ENCODE results near the gene SPOPL. TPM values are rescaled to one million over a fixed set of nuclear protein-coding genes. Genes with fewer than 3 reads are reported as not detected.

SPOPL gene
- total and polyA plus RNA-seq, 4 donors = 3.4 to 15.8 (median 9.4) TPM

DNA sequence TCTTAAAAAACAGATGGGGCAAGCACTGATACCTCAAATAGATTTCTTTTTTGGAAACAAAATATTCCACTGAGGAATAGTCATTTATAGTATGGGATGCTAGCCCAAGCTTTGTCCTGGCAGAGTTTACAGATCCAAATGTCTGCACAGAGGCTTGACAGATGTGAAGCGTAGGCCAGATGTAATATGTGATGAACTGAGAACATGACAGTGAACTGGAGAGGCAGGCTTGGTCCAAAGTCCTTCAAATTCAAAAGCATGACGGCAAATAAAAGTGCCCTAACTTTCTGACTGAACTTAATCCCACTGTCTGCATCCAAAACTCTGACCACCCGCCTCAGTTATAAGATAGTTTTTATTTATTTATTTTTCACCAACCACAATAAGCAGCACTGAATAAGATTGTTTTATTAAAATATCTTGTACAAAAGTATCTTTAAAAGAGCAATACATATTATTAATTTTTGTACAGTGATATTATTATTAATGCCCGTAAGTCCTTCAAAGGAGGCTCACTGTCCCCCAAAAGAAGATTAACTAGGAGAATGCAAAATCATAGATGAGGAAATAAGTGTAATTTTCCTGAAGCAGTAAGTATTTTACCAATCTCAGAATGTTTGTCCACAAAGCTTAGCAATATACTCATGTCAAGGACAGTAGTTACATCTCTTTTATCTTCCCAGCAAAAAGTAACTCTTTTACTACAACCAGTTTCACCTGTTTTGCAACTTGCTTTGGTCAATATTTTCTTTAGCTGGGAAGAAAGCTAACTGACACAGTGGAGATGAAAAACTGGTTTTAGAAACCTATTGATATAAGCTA, 10.7 kb upstream of the SPOPL start:
- no peak for TF ChIP-seq EGR1 (IDR thresholded peaks at IDR 0.05; ENCODE audit: low read depth in 2 of 2)
- TF ChIP-seq YY1 (IDR thresholded peaks at IDR 0.05) = no peak
- no peak for TF ChIP-seq TAF1 (conservative IDR thresholded peaks at IDR 0.05)
- TF ChIP-seq RXRA (IDR thresholded peaks at IDR 0.05) = peak in 1 of 2 donors; percentile 46
- TF ChIP-seq HNF4A (conservative IDR thresholded peaks at IDR 0.05) = peak; percentile 55 to 60
- TF ChIP-seq, protein P1, sequence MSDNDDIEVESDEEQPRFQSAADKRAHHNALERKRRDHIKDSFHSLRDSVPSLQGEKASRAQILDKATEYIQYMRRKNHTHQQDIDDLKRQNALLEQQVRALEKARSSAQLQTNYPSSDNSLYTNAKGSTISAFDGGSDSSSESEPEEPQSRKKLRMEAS (IDR thresholded peaks at IDR 0.05) = peak; percentile 25
- peak in 1 of 2 donors; percentile 30 for TF ChIP-seq RAD21 (IDR thresholded peaks at IDR 0.05)
- peak; percentile 20 for TF ChIP-seq SP1 (IDR thresholded peaks at IDR 0.05)
- no peak for TF ChIP-seq FOXA1 (IDR thresholded peaks at IDR 0.05)
- TF ChIP-seq CTCF (IDR thresholded peaks at IDR 0.05; ENCODE audit: low read depth, low read length, missing input control) = no peak
- peak in 1 of 2 donors; percentile 31 for TF ChIP-seq JUND (IDR thresholded peaks at IDR 0.05)
- no peaks in the 10 kb centered on the region for H3K36me3 ChIP-seq (ENCODE audit: control insufficient read depth in 4 of 4, insufficient read depth in 3 of 4, low read depth in 1 of 4, low read length in 3 of 4)
- no peak overlapping the region for H3K9ac ChIP-seq (ENCODE audit: low read depth in 1 of 2, low read length in 2 of 2)
- H3K27ac ChIP-seq (ENCODE audit: low read depth in 1 of 2, low read length in 2 of 2) = no peak overlapping the region
- no peak overlapping the region for H3K4me3 ChIP-seq (ENCODE audit: low read depth in 1 of 3, low read length in 3 of 3)
- H3K4me1 ChIP-seq (ENCODE audit: control insufficient read depth in 4 of 4, insufficient read depth in 4 of 4, low read length in 3 of 4) = peaks cover 3 to 36% (median 25%) of the 10 kb centered on the region in 4 donors
- DNase-seq (ENCODE audit: low spot score) = no peak
- no peaks in the 10 kb centered on the region for H3K27me3 ChIP-seq (ENCODE audit: control insufficient read depth in 4 of 4, insufficient read depth in 4 of 4, low read length in 3 of 4)
- 70% methylated on average over 4 of the region's 4 CpGs for WGBS
- no peaks in the 10 kb centered on the region for H3K9me3 ChIP-seq (ENCODE audit: control insufficient read depth in 4 of 4, low read length in 3 of 4)

DNA sequence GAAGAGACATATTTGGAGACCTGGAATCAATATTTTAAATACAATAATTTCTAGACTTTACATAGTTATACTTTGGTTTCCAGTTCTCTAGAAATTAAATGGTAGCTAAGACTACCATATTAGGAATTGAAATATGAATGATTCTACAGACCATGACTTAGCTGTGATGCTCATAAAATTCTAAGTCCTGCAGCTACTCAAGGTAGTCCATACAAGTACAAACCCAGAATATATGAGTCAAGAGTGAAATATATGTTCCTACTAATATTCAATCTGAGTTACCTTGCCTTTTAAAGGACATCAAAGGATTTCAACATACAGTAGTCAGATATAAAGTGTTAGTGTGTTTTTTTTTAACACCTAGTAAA, 10.1 kb upstream of the SPOPL start:
- Histone ChIP-seq H3K27ac (ENCODE audit: low read depth in 1 of 2, low read length in 2 of 2) (no peak overlapping the region), H3K36me3 (ENCODE audit: control insufficient read depth in 4 of 4, insufficient read depth in 3 of 4, low read depth in 1 of 4, low read length in 3 of 4) (no peaks in the 10 kb centered on the region), H3K4me1 (ENCODE audit: control insufficient read depth in 4 of 4, insufficient read depth in 4 of 4, low read length in 3 of 4) (peaks cover 3 to 36% (median 25%) of the 10 kb centered on the region in 4 donors), H3K9me3 (ENCODE audit: control insufficient read depth in 4 of 4, low read length in 3 of 4) (no peaks in the 10 kb centered on the region), H3K4me3 (ENCODE audit: low read depth in 1 of 3, low read length in 3 of 3) (no peak overlapping the region), H3K9ac (ENCODE audit: low read depth in 1 of 2, low read length in 2 of 2) (no peak overlapping the region), H3K27me3 (ENCODE audit: control insufficient read depth in 4 of 4, insufficient read depth in 4 of 4, low read length in 3 of 4) (no peaks in the 10 kb centered on the region)
- no peak for DNase-seq (ENCODE audit: low spot score)
- TF ChIP-seq JUND (IDR thresholded peaks at IDR 0.05) = no peak
- no peak for TF ChIP-seq HNF4G (IDR thresholded peaks at IDR 0.05)
- TF ChIP-seq, protein P2, sequence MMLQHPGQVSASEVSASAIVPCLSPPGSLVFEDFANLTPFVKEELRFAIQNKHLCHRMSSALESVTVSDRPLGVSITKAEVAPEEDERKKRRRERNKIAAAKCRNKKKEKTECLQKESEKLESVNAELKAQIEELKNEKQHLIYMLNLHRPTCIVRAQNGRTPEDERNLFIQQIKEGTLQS (IDR thresholded peaks at IDR 0.05) = no peak
- TF ChIP-seq, protein P1 (IDR thresholded peaks at IDR 0.05) = no peak
- TF ChIP-seq EGR1 (IDR thresholded peaks at IDR 0.05; ENCODE audit: low read depth in 2 of 2) = no peak
- no peak for TF ChIP-seq FOXA1 (IDR thresholded peaks at IDR 0.05)
- TF ChIP-seq SP1 (IDR thresholded peaks at IDR 0.05) = no peak
- TF ChIP-seq, protein P3, sequence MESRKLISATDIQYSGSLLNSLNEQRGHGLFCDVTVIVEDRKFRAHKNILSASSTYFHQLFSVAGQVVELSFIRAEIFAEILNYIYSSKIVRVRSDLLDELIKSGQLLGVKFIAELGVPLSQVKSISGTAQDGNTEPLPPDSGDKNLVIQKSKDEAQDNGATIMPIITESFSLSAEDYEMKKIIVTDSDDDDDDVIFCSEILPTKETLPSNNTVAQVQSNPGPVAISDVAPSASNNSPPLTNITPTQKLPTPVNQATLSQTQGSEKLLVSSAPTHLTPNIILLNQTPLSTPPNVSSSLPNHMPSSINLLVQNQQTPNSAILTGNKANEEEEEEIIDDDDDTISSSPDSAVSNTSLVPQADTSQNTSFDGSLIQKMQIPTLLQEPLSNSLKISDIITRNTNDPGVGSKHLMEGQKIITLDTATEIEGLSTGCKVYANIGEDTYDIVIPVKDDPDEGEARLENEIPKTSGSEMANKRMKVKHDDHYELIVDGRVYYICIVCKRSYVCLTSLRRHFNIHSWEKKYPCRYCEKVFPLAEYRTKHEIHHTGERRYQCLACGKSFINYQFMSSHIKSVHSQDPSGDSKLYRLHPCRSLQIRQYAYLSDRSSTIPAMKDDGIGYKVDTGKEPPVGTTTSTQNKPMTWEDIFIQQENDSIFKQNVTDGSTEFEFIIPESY (IDR thresholded peaks at IDR 0.05) = no peak
- TF ChIP-seq TAF1 (conservative IDR thresholded peaks at IDR 0.05) = no peak
- no peak for TF ChIP-seq REST (IDR thresholded peaks at IDR 0.05)
- TF ChIP-seq HNF4A (conservative IDR thresholded peaks at IDR 0.05) = no peak
- no peak for TF ChIP-seq CTCF (IDR thresholded peaks at IDR 0.05; ENCODE audit: low read depth, low read length, missing input control)
- TF ChIP-seq NR2F2 (IDR thresholded peaks at IDR 0.05) = no peak
- no peak for TF ChIP-seq RXRA (IDR thresholded peaks at IDR 0.05)
- TF ChIP-seq GABPA (IDR thresholded peaks at IDR 0.05 in 1 of 2, conservative IDR thresholded peaks at IDR 0.05 in 1 of 2) = no peak
- no peak for TF ChIP-seq FOXA2 (IDR thresholded peaks at IDR 0.05)
- no peak for TF ChIP-seq RAD21 (IDR thresholded peaks at IDR 0.05)
- TF ChIP-seq YY1 (IDR thresholded peaks at IDR 0.05) = no peak

Data from liver (tissue), 9 donors.